ENCODE data around the gene IL22.

Gene IL22

GRCh38 chr12:68291396-68292036, 38.1 kb upstream of the IL22 start:
- DNase-seq (ENCODE audit: extremely low spot score), result no peak
- ChIA-PET POLR2A (no interaction called here), CTCF (no interaction called here)
- no peak for TF ChIP-seq LEF1 (IDR thresholded peaks at IDR 0.05; ENCODE audit: borderline replicate concordance)
- TF ChIP-seq NFRKB (IDR thresholded peaks at IDR 0.05), result no peak
- TF ChIP-seq L3MBTL2 (conservative IDR thresholded peaks at IDR 0.05), result no peak
- no peak for TF ChIP-seq ZNF384 (IDR thresholded peaks at IDR 0.05)
- TF ChIP-seq BHLHE40 (IDR thresholded peaks at IDR 0.05; ENCODE audit: borderline replicate concordance), result no peak
- no peak for TF ChIP-seq PKNOX1 (IDR thresholded peaks at IDR 0.05)
- no peak for TF ChIP-seq SUZ12 (IDR thresholded peaks at IDR 0.05)
- no peak for TF ChIP-seq ELF4 (IDR thresholded peaks at IDR 0.05)
- no peak for TF ChIP-seq FOXA1 (IDR thresholded peaks at IDR 0.05)
- TF ChIP-seq FOXK2 (IDR thresholded peaks at IDR 0.05), result no peak
- no peak for TF ChIP-seq SP1 (IDR thresholded peaks at IDR 0.05)
- TF ChIP-seq CTBP1 (IDR thresholded peaks at IDR 0.05; ENCODE audit: borderline replicate concordance), result no peak
- TF ChIP-seq TARDBP (IDR thresholded peaks at IDR 0.05), result no peak
- no peak for TF ChIP-seq FOXM1 (IDR thresholded peaks at IDR 0.05; ENCODE audit: borderline replicate concordance)
- no peak for TF ChIP-seq HDGF (IDR thresholded peaks at IDR 0.05; ENCODE audit: borderline replicate concordance)
- TF ChIP-seq ARNT (IDR thresholded peaks at IDR 0.05), result no peak

GRCh38 chr12:68290126-68290525, 36.7 kb upstream of the IL22 start:
- POLR2A ChIA-PET, result interaction anchor here (1.5 kb wide), 1 partner anchor 45 kb away, joined by 3 read pairs; no protein-coding TSS in a partner anchor
- DNase-seq (ENCODE audit: extremely low spot score), result no peak
- TF ChIP-seq ZNF384 (IDR thresholded peaks at IDR 0.05) (no peak), SUZ12 (IDR thresholded peaks at IDR 0.05) (no peak), ELF4 (IDR thresholded peaks at IDR 0.05) (no peak), NFRKB (IDR thresholded peaks at IDR 0.05) (no peak), L3MBTL2 (conservative IDR thresholded peaks at IDR 0.05) (no peak), PKNOX1 (IDR thresholded peaks at IDR 0.05) (no peak), TARDBP (IDR thresholded peaks at IDR 0.05) (no peak), ARNT (IDR thresholded peaks at IDR 0.05) (no peak), BHLHE40 (IDR thresholded peaks at IDR 0.05; ENCODE audit: borderline replicate concordance) (no peak), HDGF (IDR thresholded peaks at IDR 0.05; ENCODE audit: borderline replicate concordance) (no peak), FOXK2 (IDR thresholded peaks at IDR 0.05) (no peak), CTBP1 (IDR thresholded peaks at IDR 0.05; ENCODE audit: borderline replicate concordance) (no peak), FOXA1 (IDR thresholded peaks at IDR 0.05) (no peak), SP1 (IDR thresholded peaks at IDR 0.05) (no peak), LEF1 (IDR thresholded peaks at IDR 0.05; ENCODE audit: borderline replicate concordance) (no peak)
- CTCF ChIA-PET, result no interaction called here

DNA sequence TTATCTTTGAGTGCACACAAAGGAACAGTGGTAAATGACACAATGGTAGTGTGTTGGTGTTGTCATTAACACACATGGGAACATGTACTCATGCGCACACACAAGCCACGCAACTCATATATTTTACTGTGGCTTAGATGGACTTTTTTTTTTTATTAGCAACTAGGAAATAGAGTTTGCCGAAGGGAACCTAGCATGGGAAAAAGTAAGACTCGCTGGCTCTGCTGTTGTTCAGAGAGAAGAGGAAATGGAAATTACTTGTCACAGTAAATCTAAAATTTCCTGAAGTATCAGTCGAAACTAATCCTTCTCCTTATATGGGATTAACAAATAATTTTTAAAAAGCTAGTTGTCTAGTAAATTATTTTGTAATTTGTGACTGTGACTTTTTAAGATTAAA, 33.7 kb upstream of the IL22 start:
- DNase-seq (ENCODE audit: extremely low spot score), result no peak
- ChIA-PET POLR2A (no interaction called here), CTCF (no interaction called here)
- TF ChIP-seq SP1 (IDR thresholded peaks at IDR 0.05), result no peak
- no peak for TF ChIP-seq ZNF384 (IDR thresholded peaks at IDR 0.05)
- TF ChIP-seq HDGF (IDR thresholded peaks at IDR 0.05; ENCODE audit: borderline replicate concordance), result no peak
- TF ChIP-seq FOXM1 (IDR thresholded peaks at IDR 0.05; ENCODE audit: borderline replicate concordance), result no peak
- TF ChIP-seq BHLHE40 (IDR thresholded peaks at IDR 0.05; ENCODE audit: borderline replicate concordance), result no peak
- no peak for TF ChIP-seq NFRKB (IDR thresholded peaks at IDR 0.05)
- TF ChIP-seq SUZ12 (IDR thresholded peaks at IDR 0.05), result no peak
- TF ChIP-seq FOXK2 (IDR thresholded peaks at IDR 0.05), result no peak
- TF ChIP-seq ELF4 (IDR thresholded peaks at IDR 0.05), result no peak
- no peak for TF ChIP-seq L3MBTL2 (conservative IDR thresholded peaks at IDR 0.05)
- TF ChIP-seq CTBP1 (IDR thresholded peaks at IDR 0.05; ENCODE audit: borderline replicate concordance), result no peak
- TF ChIP-seq PKNOX1 (IDR thresholded peaks at IDR 0.05), result no peak
- TF ChIP-seq ARNT (IDR thresholded peaks at IDR 0.05), result no peak
- no peak for TF ChIP-seq TARDBP (IDR thresholded peaks at IDR 0.05)

GRCh38 chr12:68286396-68286795, 33.0 kb upstream of the IL22 start:
- POLR2A ChIA-PET, result no interaction called here
- CTCF ChIA-PET, result no interaction called here
- TF ChIP-seq LEF1 (IDR thresholded peaks at IDR 0.05; ENCODE audit: borderline replicate concordance), result no peak
- TF ChIP-seq HDGF (IDR thresholded peaks at IDR 0.05; ENCODE audit: borderline replicate concordance), result no peak
- no peak for TF ChIP-seq NFRKB (IDR thresholded peaks at IDR 0.05)

GRCh38 chr12:68285541-68285940, 32.1 kb upstream of the IL22 start:
- no peak for DNase-seq (ENCODE audit: extremely low spot score)
- TF ChIP-seq ZNF384 (IDR thresholded peaks at IDR 0.05) (no peak), NFRKB (IDR thresholded peaks at IDR 0.05) (no peak), TARDBP (IDR thresholded peaks at IDR 0.05) (no peak), CTBP1 (IDR thresholded peaks at IDR 0.05; ENCODE audit: borderline replicate concordance) (no peak), ARNT (IDR thresholded peaks at IDR 0.05) (no peak), LEF1 (IDR thresholded peaks at IDR 0.05; ENCODE audit: borderline replicate concordance) (no peak), SP1 (IDR thresholded peaks at IDR 0.05) (no peak), ELF4 (IDR thresholded peaks at IDR 0.05) (no peak), HDGF (IDR thresholded peaks at IDR 0.05; ENCODE audit: borderline replicate concordance) (no peak), SUZ12 (IDR thresholded peaks at IDR 0.05) (no peak), FOXA1 (IDR thresholded peaks at IDR 0.05) (no peak), FOXK2 (IDR thresholded peaks at IDR 0.05) (no peak), PKNOX1 (IDR thresholded peaks at IDR 0.05) (no peak), BHLHE40 (IDR thresholded peaks at IDR 0.05; ENCODE audit: borderline replicate concordance) (no peak), FOXM1 (IDR thresholded peaks at IDR 0.05; ENCODE audit: borderline replicate concordance) (no peak), L3MBTL2 (conservative IDR thresholded peaks at IDR 0.05) (no peak)
- POLR2A ChIA-PET, result no interaction called here
- CTCF ChIA-PET, result no interaction called here

More at GRCh38 chr12:68286396-68286795, 33.0 kb upstream of the IL22 start:
- DNase-seq (ENCODE audit: extremely low spot score), result no peak

Data from HEK293T (cell line).